Body of pancreas (tissue), 4 donors: ENCODE data around the gene CCNL1. TPM values are rescaled to one million over a fixed set of nuclear protein-coding genes. Genes with fewer than 3 reads are reported as not detected.

Experiments
- ATAC-seq: fragments of 150-250 bp; one replicate; pipeline ENCODE4 v1.9.1; 2016
- DNase-seq, 4 donors: peaks; one replicate each; pipeline ENCODE4 v3.0.0-alpha.2; 2019
- H3K27ac ChIP-seq, 4 donors: fragments of 200-600 bp; sonication (generic); 1 replicate in 3 of 4; 2 replicates in 1 of 4; pipeline versions ENCODE4 v1.5.1 to v1.6.1; 2016 to 2019; ENCODE audit warnings: mild to moderate bottlenecking in 1 of 4, mixed read lengths in 1 of 4, moderate library complexity in 1 of 4
- H3K27me3 ChIP-seq, 2 donors: fragments of 200-600 bp; sonication (generic); one replicate each; pipeline ENCODE4 v1.6.0; 2016; ENCODE audit warnings: mild to moderate bottlenecking in 1 of 2
- H3K36me3 ChIP-seq, 2 donors: fragments of 200-600 bp; sonication (generic); replicated peaks in 1 of 2; 2 replicates each; pipeline ENCODE4 v1.5.1; 2016; ENCODE audit warnings: low read depth in 2 of 2; ENCODE audit not compliant: insufficient read depth in 1 of 2
- H3K4me1 ChIP-seq: fragments of 200-600 bp; sonication (generic); one replicate; pipeline ENCODE4 v1.6.0; 2016
- H3K4me3 ChIP-seq, 2 donors: fragments of 200-600 bp; sonication (generic); 1 replicate in 1 of 2; 2 replicates in 1 of 2; pipeline ENCODE4 v1.5.1; 2016 to 2019
- H3K9me3 ChIP-seq, 3 donors: fragments of 200-600 bp; sonication (generic); 1 replicate in 2 of 3; 2 replicates in 1 of 3; pipeline ENCODE4 v1.5.1; 2016
- POLR2A ChIP-seq, 3 donors: fragments of 450-650 bp; IDR thresholded peaks; one replicate each; pipeline ENCODE4 v1.6.1; 2016; ENCODE audit warnings: antibody characterized with exemption in 3 of 3, mild to moderate bottlenecking in 2 of 3
- WGBS, 2 donors: methylation state at CpG; one replicate each; pipeline ENCODE4 v1.1.5; 2017; 5-methylcytosine and 5-hydroxymethylcytosine counted together
- intact Hi-C: fragments of 100-400 bp; cut with DNase I; formaldehyde crosslinking; loops from one replicate; pipeline ENCODE4 v1.15.1; 2023
- total RNA-seq, 2 donors: library from RNA; depleted of rRNA; stranded (reverse); fragments of >200 nt; gene quantifications; one replicate each; pipeline ENCODE4 v1.1.0, GENCODE V29; 2016
- TF ChIP-seq, protein P1 (sequence below), 7 experiments: fragments of 450-650 bp in 4 of 7; fragments of 200-600 bp in 3 of 7; sonication (generic) in 3 of 7; IDR thresholded peaks; one replicate each; pipeline ENCODE4 v1.5.1; 2016 to 2019; ENCODE audit warnings: antibody characterized with exemption in 7 of 7

CCNL1 gene
- 100 to 1,000 TPM; 194 to 196 TPM for total RNA-seq

DNA sequence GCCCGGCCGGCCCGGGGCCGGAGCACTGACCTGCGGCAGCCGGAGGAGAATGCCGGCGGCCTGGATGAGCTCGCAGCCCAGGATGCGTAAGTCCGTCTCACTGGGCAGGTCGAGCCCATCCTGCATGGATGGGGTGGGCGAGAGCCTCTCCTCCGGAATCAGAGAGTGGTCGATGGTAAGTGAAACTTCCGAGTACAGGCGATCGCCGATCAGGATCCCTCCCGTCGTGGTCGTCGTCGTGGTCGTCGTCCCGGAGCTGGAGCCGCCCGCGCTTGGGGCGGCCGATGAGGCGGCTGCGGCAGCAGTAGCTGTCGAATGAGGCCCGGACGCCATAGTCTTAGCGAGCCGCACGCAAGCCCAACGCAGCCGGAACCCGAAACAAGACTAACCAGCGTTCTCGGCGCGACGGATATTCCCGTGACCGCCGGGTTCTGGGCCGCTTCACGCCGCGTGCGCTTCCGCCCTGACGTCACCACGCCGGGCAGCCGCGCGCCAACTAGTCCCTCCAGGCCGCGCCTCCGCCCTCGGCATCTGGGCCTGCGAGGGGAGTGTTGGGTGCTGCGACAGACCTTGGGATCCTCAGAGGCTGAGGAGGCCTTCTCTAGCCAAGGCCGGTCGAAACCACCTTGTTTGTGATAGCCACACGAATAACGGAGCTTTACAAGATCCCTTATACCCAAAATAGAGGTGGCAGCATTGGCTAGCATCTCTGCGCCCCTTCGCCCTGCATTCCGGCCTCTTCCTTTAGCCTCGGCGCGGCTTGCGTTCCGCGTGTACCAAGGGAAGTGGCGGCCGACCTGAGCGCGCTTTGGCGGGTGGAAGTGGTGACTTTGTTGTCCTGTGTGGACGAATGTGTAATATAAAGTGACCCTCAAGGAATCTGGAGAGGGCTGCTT is at the start of gene CCNL1:
CCNL1 (minus strand) TSS at position 386 of the 896 bp plus-strand sequence; CDS start at position 333, 53 bp downstream.
- WGBS, 2 donors = 0 to 1% methylated on average over 28 to 88 of the region's 88 CpGs
- H3K27me3 ChIP-seq = no peaks in the 10 kb centered on the region
- H3K27ac ChIP-seq = peak within 1 kb of the TSS; percentile 96 to 100 (median 100)
- peak within 1 kb of the TSS; percentile 58 to 81 for H3K4me3 ChIP-seq
- ATAC-seq (peak; percentile 92), DNase-seq (peak; percentile 97)
- peaks cover 0 to 8% of the 10 kb centered on the region in 2 donors for H3K36me3 ChIP-seq
- peaks cover 57% of the 10 kb centered on the region for H3K4me1 ChIP-seq
- no peaks in the 10 kb centered on the region for H3K9me3 ChIP-seq
- intact Hi-C loops = no loop called here
- peak; percentile 100 for TF ChIP-seq POLR2A (IDR thresholded peaks at IDR 0.05)
- TF ChIP-seq, protein P1, sequence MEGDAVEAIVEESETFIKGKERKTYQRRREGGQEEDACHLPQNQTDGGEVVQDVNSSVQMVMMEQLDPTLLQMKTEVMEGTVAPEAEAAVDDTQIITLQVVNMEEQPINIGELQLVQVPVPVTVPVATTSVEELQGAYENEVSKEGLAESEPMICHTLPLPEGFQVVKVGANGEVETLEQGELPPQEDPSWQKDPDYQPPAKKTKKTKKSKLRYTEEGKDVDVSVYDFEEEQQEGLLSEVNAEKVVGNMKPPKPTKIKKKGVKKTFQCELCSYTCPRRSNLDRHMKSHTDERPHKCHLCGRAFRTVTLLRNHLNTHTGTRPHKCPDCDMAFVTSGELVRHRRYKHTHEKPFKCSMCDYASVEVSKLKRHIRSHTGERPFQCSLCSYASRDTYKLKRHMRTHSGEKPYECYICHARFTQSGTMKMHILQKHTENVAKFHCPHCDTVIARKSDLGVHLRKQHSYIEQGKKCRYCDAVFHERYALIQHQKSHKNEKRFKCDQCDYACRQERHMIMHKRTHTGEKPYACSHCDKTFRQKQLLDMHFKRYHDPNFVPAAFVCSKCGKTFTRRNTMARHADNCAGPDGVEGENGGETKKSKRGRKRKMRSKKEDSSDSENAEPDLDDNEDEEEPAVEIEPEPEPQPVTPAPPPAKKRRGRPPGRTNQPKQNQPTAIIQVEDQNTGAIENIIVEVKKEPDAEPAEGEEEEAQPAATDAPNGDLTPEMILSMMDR (IDR thresholded peaks at IDR 0.05) = peak in 2 of 7 experiments; percentile 19 to 21

DNA sequence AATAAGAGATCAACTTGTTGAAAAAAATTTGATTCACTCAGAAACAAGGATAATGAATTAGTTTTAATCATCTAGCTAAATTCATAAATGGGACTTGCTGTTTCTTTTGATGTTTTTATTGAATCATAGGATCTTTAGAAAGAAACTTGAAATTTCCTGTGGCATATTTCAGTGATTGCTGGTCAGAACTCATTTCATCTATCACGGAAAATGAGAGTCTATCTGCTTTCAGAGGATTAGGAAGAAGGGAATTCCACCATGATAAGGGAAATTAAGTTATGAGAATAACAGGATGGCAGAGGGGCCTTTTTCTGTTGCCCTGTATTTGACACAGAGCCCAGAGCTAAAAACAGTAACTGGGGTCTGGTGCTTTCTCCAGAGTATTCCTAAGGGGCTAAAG is 44.9 kb upstream of the CCNL1 start:
- WGBS, 2 donors = 95 to 97% methylated on average over 1 of the region's 1 CpG
- Histone ChIP-seq H3K4me3 (no peak overlapping the region), H3K27me3 (no peaks in the 10 kb centered on the region), H3K36me3 (no peaks in the 10 kb centered on the region), H3K4me1 (peaks cover 7% of the 10 kb centered on the region), H3K27ac (no peak overlapping the region), H3K9me3 (no peaks in the 10 kb centered on the region)
- no peak for TF ChIP-seq POLR2A (IDR thresholded peaks at IDR 0.05)
- TF ChIP-seq, protein P1 (IDR thresholded peaks at IDR 0.05) = no peak
- ATAC-seq = no peak
- intact Hi-C loops = loop anchor here (10.0 kb wide), 1 partner anchor 290 kb away; no protein-coding TSS in a partner anchor
- DNase-seq = no peak

DNA sequence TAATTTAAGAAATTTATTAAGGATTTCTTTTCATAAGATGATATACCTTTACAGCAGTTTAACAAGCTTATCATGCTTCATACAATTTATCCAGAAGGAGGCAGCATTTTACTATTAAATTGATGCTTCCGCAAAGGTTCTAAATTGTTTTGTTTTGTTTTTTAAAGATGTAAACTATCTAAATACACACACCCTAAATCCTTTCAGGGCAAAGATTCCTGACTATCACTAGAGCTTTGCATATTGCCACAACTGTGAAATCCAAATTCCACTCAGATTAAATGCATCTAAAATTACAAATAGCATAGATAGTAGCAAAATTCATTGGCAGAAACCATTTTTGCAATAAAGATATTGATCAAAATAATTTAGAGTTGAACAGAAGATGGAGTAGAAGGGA is 44.5 kb upstream of the CCNL1 start:
- H3K4me3 ChIP-seq = no peak overlapping the region
- no peaks in the 10 kb centered on the region for H3K36me3 ChIP-seq
- TF ChIP-seq POLR2A (IDR thresholded peaks at IDR 0.05) = no peak
- TF ChIP-seq, protein P1 (IDR thresholded peaks at IDR 0.05) = peak in 6 of 7 experiments; percentile 25 to 59 (median 52)
- no peak for DNase-seq
- ATAC-seq = no peak
- no peaks in the 10 kb centered on the region for H3K9me3 ChIP-seq
- 18 to 36% methylated on average over 1 of the region's 1 CpG for WGBS, 2 donors
- no peaks in the 10 kb centered on the region for H3K27me3 ChIP-seq
- peaks cover 7% of the 10 kb centered on the region for H3K4me1 ChIP-seq
- intact Hi-C loops = loop anchor here (10.0 kb wide), 1 partner anchor 290 kb away; no protein-coding TSS in a partner anchor
- H3K27ac ChIP-seq = no peak overlapping the region

DNA sequence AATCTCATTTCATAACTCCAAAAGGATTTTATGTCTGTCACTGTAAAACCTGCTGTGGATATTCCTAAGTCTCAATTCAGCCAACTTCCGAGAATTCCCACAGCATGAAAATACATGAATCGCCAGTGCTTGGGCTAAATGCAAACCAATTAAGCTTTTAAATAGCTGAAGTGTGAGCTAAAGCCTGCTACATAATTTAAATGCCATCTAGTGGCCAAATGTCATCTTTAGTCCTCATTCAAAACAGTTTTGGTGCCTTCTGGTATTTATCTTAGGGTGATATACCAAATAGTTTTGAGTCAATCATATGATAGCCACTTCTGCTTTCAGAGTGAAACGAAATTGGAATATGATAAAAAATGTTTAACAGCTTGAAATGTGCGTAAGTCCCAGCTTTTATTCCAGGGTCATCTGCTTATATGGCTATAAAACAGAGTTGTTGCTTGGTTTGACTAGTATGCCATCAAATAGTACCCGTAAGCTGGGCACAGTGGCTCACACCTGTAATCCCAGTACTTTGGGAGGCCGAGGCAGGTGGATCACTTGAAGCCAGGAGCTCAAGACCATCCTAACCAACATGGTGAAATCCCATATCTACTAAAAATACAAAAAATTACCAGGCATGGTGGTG is 41.8 kb upstream of the CCNL1 start:
- 25 to 28% methylated on average over 6 of the region's 6 CpGs for WGBS, 2 donors
- peaks cover 7% of the 10 kb centered on the region for H3K4me1 ChIP-seq
- no peak for TF ChIP-seq POLR2A (IDR thresholded peaks at IDR 0.05)
- TF ChIP-seq, protein P1 (IDR thresholded peaks at IDR 0.05) = peak; percentile 28 to 66 (median 58)
- no peaks in the 10 kb centered on the region for H3K27me3 ChIP-seq
- H3K36me3 ChIP-seq = no peaks in the 10 kb centered on the region
- intact Hi-C loops = loop anchor here (10.0 kb wide), 1 partner anchor 293 kb away; no protein-coding TSS in a partner anchor
- no peak overlapping the region for H3K4me3 ChIP-seq
- DNase-seq (no peak), ATAC-seq (peak; percentile 58)
- no peaks in the 10 kb centered on the region for H3K9me3 ChIP-seq
- no peak overlapping the region for H3K27ac ChIP-seq
